Colonic mucosa (tissue), 4 donors: ENCODE data around the gene CD109. TPM values are rescaled to one million over a fixed set of nuclear protein-coding genes. Genes with fewer than 3 reads are reported as not detected.
"Not testable (repeated sequence)": the region's sequence is repeated elsewhere in the genome, so short reads cannot be mapped to it uniquely, and the experiment has no call there.

Experiments used
- DNase-seq: peaks from one replicate; pipeline ENCODE4 v3.0.0-alpha.2; 2020
- H3K27ac ChIP-seq: fragments of 200-600 bp; one replicate; pipeline ENCODE4 v1.8.0; 2021
- H3K27me3 ChIP-seq: fragments of 200-600 bp; one replicate; pipeline ENCODE4 v1.8.0; 2021
- H3K36me3 ChIP-seq: fragments of 200-600 bp; one replicate; pipeline ENCODE4 v1.8.0; 2021
- H3K4me1 ChIP-seq: fragments of 200-600 bp; one replicate; pipeline ENCODE4 v1.8.0; 2021; ENCODE audit warnings: mild to moderate bottlenecking
- H3K4me3 ChIP-seq: fragments of 200-600 bp; one replicate; pipeline ENCODE4 v1.8.0; 2021
- H3K9ac ChIP-seq, 2 donors: one replicate each; pipeline ENCODE4 v1.7.0; 2013; ENCODE audit warnings: control low read depth in 2 of 2, low read depth in 2 of 2, low read length in 2 of 2
- H3K9me3 ChIP-seq: fragments of 200-600 bp; one replicate; pipeline ENCODE4 v1.8.0; 2021
- intact Hi-C: fragments of 100-400 bp; cut with DNase I; formaldehyde crosslinking; loops from one replicate; pipeline ENCODE4 v1.14.1; 2022
- total RNA-seq, 2 donors: library from RNA; stranded (reverse); fragmentation: NEBNext Ultra II Directional in 1 of 2; extraction: Animal tissue kit (Norgen Biotek cat#: 25700) in 1 of 2; gene quantifications; one replicate each; pipeline ENCODE4 v1.2.1, GENCODE V29; 2021
- TF ChIP-seq, protein P1 (sequence below): fragments of 200-600 bp; IDR thresholded peaks from one replicate; pipeline ENCODE4 v1.8.0; 2022; ENCODE audit warnings: antibody characterized with exemption, mild to moderate bottlenecking
- donor health status: healthy.
- donor health status: DM: no; HTN: no; CAD: no.
- donor health status: DM: no; HTN: no; CAD: no.

CD109 gene
- total RNA-seq, 2 donors from 2014 or later: 1.1 to 4.5 TPM

- Histone ChIP-seq H3K9me3 (no peaks in the 10 kb centered on the region), H3K4me1 (no peaks in the 10 kb centered on the region), H3K4me3 (no peak overlapping the region), H3K36me3 (no peaks in the 10 kb centered on the region), H3K27me3 (no peaks in the 10 kb centered on the region), H3K27ac (no peak overlapping the region), H3K9ac (no peak overlapping the region)
- intact Hi-C loops: no loop called here
- DNase-seq: no peak
- TF ChIP-seq, protein P1, sequence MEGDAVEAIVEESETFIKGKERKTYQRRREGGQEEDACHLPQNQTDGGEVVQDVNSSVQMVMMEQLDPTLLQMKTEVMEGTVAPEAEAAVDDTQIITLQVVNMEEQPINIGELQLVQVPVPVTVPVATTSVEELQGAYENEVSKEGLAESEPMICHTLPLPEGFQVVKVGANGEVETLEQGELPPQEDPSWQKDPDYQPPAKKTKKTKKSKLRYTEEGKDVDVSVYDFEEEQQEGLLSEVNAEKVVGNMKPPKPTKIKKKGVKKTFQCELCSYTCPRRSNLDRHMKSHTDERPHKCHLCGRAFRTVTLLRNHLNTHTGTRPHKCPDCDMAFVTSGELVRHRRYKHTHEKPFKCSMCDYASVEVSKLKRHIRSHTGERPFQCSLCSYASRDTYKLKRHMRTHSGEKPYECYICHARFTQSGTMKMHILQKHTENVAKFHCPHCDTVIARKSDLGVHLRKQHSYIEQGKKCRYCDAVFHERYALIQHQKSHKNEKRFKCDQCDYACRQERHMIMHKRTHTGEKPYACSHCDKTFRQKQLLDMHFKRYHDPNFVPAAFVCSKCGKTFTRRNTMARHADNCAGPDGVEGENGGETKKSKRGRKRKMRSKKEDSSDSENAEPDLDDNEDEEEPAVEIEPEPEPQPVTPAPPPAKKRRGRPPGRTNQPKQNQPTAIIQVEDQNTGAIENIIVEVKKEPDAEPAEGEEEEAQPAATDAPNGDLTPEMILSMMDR: no peak
These were observed 127.2 kb downstream of the CD109 start for GRCh38 chr6:73823046-73823735.

- DNase-seq: no peak
- H3K9me3 ChIP-seq: no peaks in the 10 kb centered on the region
- TF ChIP-seq, protein P1: no peak
- H3K27me3 ChIP-seq: no peaks in the 10 kb centered on the region
- no peak overlapping the region for H3K9ac ChIP-seq
- H3K4me3 ChIP-seq: no peak overlapping the region
- no peak overlapping the region for H3K27ac ChIP-seq
- intact Hi-C loops: no loop called here
- no peaks in the 10 kb centered on the region for H3K36me3 ChIP-seq
- H3K4me1 ChIP-seq: no peaks in the 10 kb centered on the region
These were observed 127.8 kb downstream of the CD109 start for GRCh38 chr6:73823832-73824231.

DNA sequence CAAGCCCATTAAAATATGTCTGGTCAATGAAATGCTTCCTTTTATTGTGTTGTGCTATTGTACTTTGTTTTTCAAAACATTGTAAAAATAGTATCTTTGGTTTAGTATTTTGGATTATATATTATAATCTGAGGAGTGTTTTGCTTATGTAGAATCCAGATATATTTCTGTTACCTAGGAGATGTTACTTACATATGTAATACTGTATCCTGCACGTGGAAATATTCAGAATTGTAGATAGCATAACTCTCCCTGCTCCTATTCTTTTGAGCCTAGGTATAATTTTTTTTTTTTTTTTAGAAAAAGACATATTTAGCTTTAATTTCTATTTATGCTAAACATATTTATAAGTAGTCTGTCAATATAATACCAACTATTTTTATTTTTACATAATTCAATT is 130.6 kb downstream of the CD109 start:
- Histone ChIP-seq H3K9ac (no peak overlapping the region), H3K9me3 (no peaks in the 10 kb centered on the region), H3K36me3 (no peaks in the 10 kb centered on the region), H3K27me3 (no peaks in the 10 kb centered on the region), H3K27ac (no peak overlapping the region), H3K4me1 (no peaks in the 10 kb centered on the region), H3K4me3 (no peak overlapping the region)
- TF ChIP-seq, protein P1: no peak
- no peak for DNase-seq
- intact Hi-C loops: no loop called here

DNA sequence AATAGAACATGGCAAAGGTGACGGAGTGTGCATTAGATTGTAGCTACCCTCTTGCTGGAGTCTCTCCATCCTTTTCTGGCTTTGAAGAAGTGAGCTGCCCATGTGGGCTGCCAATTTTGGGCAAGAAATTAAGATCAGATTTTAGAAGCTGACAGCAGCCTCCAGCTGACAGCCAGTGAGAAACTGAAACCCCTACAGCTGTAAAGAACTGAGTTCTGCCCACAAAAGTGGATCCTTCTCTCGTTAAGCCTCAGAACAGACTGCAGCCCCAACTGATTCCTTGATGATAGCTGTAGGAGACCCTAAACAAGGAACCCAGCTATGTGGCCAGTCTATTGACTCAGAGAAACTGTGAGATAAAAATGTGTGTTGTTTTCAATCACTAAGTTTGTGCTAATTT is 134.1 kb downstream of the CD109 start:
- intact Hi-C loops: no loop called here
- H3K36me3 ChIP-seq: no peaks in the 10 kb centered on the region

DNA sequence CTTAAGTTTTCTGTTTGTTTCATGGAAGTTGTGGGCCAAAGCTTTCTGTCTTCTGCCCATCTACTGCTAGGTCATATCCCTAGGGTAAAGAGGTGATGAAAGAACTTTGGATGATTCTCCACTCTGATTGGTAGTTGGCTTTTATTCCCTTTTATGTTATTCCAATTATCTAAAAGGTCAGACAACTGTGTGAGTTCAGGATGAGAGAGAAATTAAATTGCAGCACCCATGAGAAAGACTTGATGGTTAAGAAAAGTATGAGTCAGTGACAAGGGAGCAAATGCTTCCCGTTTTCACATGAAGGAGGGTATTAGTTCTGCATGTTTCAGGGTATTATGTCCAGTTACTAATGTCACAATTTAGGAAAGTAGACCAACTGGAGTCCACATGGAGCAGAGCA is 136.3 kb downstream of the CD109 start:
- Histone ChIP-seq H3K4me1 (no peaks in the 10 kb centered on the region), H3K36me3 (no peaks in the 10 kb centered on the region), H3K4me3 (no peak overlapping the region), H3K9ac (no peak overlapping the region), H3K27me3 (no peaks in the 10 kb centered on the region), H3K27ac (no peak overlapping the region), H3K9me3 (no peaks in the 10 kb centered on the region)
- intact Hi-C loops: no loop called here
- TF ChIP-seq, protein P1: no peak
- no peak for DNase-seq

More for the DNA sequence above, 134.1 kb downstream of the CD109 start:
- Histone ChIP-seq H3K4me3 (no peak overlapping the region), H3K27me3 (no peaks in the 10 kb centered on the region), H3K4me1 (no peaks in the 10 kb centered on the region), H3K9ac (no peak overlapping the region), H3K27ac (no peak overlapping the region), H3K9me3 (no peaks in the 10 kb centered on the region)
- DNase-seq: no peak
- TF ChIP-seq, protein P1: no peak

- H3K9me3 ChIP-seq, H3K36me3 ChIP-seq, H3K4me1 ChIP-seq, H3K27me3 ChIP-seq, H3K4me3 ChIP-seq, H3K27ac ChIP-seq, H3K9ac ChIP-seq, intact Hi-C loops, DNase-seq: not testable (repeated sequence)
These were observed 148.7 kb downstream of the CD109 start for GRCh38 chr6:73844696-73845095.

DNA sequence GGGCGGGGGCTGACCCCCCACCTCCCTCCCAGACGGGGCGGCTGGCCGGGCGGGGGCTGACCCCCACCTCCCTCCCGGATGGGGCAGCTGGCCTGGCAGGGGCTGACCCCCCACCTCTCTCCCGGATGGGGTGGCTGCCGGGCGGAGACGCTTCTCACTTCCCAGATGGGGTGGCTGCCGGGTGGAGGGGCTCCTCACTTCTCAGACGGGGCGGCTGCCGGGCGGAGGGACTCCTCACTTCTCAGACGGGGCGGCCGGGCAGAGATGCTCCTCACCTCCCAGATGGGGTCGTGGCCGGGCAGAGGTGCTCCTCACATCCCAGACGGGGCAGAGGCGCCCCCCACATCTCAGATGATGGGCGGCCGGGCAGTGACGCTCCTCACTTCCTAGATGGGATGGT is 155.0 kb downstream of the CD109 start:
- DNase-seq, H3K4me1 ChIP-seq, H3K36me3 ChIP-seq, H3K9me3 ChIP-seq, H3K9ac ChIP-seq, H3K27me3 ChIP-seq, intact Hi-C loops, H3K27ac ChIP-seq, H3K4me3 ChIP-seq: not testable (repeated sequence)
